NCI-H1417 (cell line): ENCODE results near the gene UBE2N.
"Not testable (repeated sequence)": the region's sequence is repeated elsewhere in the genome, so short reads cannot be mapped to it uniquely, and the experiment has no call there.

Experiments
- DNase-seq, 3 experiments: peaks; one replicate each; lab custom pipeline; 2025; lab: John Stamatoyannopoulos, UW

UBE2N gene

DNA sequence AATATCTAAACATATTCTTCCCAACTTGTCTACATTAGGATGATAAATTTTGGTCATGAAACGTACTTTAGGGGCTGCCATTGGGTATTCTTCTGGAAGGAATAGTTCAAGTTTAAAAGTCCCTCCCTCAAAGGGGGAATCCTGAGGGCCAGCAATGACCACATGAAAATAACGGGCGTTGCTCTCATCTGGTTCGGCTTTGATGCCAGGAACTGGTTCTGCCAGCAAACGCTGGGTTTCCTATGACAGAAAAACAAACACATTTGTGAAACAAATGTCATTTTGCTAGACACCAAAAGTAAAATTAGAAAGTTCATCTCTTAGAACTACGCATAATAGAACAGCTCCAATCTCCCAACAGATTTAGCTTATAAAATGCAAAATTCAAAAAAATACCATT, 30.7 kb downstream of the UBE2N start:
- not testable (repeated sequence) for DNase-seq

GRCh38 chr12:93409343-93410187, 32.2 kb downstream of the UBE2N start:
- not testable (repeated sequence) for DNase-seq

DNA sequence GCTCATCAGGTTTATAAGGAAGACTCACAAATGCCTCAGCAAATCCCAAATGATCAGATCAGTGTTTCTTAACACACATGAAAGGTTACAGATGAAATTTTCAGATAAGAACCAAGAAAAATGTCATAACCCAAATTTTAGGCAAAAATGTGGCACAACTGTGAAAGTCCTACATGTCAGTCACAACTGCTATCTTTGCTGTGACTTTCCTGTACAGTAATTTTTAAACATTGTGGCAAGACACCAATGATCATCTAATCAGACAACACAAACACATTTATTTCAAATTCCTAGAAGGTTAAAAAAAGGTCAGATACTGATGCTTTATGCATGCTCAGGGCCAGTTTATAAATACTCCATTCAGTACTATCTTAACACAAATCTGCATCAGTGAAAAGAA, 32.9 kb downstream of the UBE2N start:
- no peak for DNase-seq

GRCh38 chr12:93407963-93408283, 33.8 kb downstream of the UBE2N start:
- DNase-seq = no peak

DNA sequence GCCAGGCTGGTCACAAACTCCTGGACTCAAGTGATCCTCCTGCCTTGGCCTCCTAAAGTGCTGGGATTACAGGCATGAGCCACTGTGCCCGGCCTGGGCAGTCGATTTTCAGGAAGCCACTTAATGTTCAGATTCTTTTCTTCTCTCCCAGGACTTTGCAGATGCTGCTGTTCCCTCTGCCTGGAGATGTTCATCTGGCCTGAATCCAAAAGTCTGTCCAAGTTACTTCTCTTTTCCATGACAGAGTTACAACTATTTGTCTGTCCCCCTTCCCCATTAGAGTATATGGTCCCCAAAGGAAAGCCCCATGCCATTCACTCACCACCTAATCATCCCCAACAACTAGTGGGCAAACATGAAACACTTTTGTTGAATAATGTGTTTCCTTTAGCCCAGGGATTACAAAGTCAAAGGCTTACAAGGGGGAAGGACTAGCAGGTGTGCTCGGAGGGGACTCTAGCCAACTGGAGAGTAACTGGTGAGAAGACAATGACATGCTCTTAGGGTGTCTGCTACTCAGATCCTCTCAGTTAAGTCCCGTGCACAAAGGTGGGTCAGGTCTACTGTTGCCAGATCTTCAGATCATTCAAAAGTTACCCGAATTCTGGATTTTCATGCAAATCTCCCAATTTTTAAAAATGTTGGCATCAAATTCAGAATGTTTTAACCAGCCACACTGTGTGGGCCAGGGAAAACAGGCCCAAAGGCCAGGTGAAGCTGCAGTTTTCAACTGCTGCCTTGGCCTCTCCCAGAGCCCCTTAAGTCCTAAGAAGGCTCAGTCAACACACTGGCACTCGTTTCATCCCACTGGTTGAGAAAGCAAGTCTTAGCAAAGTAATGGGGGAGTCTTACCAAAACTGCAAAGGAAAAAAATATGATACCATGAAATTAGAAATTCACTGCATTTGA, 34.4 kb downstream of the UBE2N start:
- DNase-seq = no peak

DNA sequence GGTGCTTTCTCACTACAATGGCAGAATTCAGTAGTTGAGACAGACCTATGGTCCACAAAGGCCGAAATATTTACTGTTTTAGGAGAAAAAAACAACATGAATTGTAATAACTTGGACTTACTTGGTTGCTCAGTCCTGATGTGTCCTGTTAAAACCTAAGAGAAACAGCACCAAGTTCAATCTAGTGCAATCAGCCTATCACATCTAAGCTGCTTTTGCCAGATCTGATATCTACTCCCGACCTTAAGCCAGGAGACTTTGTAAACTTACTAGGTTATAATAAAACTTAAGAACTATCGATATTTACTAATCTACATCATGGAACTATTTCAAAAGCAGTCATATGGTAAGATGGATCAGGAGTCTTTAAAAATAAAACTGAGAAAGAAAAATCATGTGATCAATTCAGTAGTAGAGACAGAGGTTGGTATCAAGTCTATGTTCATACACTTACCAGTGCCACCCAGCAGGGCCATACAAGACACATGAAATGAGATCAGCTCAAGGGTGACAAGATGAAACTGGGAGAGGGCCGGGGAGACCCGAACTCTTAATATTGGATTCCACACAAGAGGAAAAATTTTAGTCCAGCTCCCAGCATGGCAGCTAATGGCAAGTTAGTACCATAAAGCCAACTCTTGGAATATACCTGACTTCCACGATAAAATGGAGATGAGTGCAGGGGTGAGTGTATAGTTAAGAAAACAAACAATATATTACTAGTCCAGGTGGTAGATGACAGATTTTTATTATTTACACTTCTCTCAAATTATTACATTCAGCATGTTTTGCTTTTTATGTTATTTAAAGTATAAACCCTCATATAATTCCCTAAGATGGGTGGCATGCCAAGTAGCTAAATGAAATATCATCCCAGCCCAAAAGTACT, 36.5 kb downstream of the UBE2N start:
- DNase-seq = peak in 1 of 3 experiments; percentile 2

GRCh38 chr12:93403988-93404803, 37.6 kb downstream of the UBE2N start:
- DNase-seq = no peak

DNA sequence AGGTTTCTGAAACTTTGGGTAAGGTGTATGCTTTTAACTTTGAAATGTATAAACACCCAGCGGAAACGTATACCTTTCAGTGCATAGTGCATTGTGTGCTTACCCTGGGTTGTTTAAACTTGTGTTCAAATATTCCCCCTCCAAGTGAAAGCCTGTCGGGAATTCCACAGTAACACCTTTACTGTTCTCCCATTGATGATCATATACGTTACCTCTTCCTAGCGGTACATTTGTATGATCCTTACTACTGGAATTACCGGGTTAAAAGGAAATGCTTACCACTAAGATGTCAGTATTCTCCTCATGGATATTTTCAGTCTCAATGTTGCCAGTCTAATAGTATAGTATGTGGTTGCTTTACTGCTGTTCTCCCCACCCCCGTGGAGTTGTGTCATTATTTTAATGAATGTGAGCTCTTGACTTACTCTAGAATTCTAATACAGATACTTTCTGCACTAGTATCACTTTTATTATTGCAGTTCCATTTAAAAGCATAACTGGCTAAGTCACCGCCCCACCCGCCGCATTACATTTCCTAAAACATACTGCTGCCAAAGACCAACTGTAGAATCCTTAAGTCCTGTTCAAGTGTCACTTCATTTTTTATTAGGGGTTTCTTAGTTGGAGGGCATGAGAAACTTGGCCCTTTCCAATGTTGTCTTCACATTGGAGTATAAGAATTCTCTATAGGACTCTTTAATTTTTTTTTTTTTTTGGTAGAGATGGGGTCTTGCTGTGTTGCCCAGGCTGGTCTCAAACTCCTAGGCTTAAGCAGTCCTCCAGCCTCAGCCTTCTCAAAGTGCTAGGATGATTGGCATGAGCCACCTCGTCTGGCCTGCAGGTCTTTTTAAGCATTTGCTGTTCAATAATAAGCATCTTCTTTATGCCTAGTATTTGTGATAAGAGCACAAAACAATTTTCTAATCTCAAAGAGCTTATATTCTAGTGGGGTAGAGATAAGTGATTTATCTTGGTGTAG, 39.1 kb downstream of the UBE2N start:
- no peak for DNase-seq

- DNase-seq = not testable (repeated sequence)
Measured at GRCh38 chr12:93399183-93399863, 42.4 kb downstream of the UBE2N start.

DNA sequence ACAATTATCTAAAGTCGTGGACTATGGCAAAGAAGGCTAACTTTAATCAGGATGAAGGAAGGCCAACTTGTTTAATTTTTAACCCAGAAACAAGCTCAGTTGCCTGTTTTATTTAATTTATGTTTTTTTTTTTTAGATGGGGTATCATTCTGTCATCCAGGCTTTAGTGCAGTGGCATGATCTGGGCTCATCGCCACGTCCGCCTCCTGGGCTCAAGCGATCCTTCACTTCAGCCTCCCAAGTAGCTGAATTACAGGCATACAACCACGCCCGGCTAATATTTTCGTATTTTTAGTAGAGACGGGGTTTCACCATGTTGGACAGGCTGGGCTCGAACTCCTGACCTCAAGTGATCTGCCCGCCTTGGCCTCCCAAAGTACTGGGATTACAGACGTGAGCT, 44.3 kb downstream of the UBE2N start:
- DNase-seq = no peak

DNA sequence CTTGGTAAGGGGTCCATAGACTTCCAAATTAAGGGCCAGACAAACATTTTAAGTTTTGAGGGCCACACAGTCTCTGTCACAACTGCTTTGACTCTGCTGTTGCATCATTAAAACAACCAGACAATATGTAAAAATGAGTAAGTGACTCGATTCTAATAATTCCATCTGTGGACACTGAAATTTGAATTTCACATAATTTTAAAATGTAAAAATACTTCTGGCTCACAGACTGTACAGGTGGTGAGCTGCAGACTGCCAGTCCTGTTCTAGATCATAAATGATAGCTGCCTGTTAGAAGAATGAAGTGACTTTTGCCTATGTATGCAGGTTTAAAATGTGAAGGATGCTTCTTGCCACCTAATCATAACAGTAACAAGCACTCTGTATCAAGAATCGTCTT, 48.3 kb downstream of the UBE2N start:
- no peak for DNase-seq

DNA sequence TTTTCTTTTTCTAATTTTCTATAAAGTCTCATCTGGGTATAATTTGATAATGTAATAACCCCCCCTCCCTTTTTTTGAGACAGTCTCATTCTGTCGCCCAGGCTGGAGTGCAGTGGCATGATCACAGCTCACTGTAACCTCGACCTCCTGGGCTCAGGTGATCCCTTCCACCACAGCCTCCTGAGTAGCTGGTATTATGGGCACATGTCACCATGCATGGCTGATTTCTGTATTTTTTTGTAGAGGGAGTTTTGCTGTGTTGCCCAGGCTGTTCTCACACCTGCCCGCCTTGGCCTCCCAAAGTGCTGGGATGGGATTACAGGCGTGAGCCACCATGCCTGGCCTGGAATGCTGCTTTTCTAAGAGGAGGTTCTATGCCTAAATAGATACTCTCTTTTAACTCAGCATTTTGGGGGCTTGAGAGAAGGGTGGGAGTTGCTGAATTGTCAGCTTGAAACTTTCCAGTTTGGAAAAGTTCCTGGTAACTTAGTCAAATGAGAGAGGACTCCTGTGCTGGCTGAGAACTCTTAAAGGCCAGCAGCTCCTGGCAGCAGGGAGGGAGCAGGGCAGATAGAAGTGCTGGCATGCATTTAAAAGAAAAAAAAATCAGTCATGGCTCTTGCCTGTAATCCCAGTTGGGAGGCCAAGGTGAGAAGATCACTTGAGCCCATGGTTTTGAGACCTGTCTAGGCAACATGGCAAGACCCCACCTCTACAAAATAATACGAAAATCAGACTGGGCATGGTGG, 51.0 kb downstream of the UBE2N start:
- no peak for DNase-seq

DNA sequence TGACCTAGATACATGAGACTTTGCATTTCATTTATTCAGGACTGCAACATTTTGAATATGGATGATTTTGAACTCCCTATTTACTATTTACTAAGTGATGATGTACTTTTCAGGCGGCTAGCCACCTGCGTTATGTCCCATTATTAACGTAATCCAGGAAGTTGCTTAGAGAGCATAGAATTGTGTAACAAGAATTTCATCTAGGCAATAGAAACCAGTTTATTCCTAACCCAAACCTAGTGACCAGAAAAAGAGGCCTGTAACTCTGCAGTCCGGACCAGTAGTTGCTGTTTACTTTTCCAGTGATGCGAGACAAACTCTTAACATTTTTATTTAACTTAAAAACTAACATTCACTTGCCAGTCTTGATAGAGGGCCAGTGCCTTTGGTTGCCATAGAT, 51.7 kb downstream of the UBE2N start:
- no peak for DNase-seq

- no peak for DNase-seq
Measured at GRCh38 chr12:93387780-93388179, 54.0 kb downstream of the UBE2N start.

DNA sequence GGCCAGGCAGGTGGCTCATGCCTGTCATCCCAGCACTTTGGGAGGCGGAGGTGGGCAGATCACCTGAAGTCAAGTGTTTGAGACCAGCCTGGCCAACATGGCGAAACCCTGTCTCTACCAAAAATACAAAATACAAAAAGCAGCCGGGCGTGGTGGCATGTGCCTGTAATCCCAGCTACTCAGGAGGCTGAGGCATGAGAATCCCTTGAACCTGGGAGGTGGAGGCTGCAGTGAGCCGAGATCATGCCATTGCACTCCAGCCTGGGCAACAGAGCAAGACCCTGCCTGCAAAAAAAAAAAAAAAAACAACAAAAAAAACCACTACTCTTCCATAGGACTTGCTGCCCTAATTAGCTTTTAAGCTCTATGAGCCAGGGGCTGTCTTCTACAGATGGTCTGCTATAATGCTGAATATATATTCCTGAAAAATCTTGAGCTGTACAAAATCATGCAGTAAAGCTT, 59.7 kb downstream of the UBE2N start:
- not testable (repeated sequence) for DNase-seq

DNA sequence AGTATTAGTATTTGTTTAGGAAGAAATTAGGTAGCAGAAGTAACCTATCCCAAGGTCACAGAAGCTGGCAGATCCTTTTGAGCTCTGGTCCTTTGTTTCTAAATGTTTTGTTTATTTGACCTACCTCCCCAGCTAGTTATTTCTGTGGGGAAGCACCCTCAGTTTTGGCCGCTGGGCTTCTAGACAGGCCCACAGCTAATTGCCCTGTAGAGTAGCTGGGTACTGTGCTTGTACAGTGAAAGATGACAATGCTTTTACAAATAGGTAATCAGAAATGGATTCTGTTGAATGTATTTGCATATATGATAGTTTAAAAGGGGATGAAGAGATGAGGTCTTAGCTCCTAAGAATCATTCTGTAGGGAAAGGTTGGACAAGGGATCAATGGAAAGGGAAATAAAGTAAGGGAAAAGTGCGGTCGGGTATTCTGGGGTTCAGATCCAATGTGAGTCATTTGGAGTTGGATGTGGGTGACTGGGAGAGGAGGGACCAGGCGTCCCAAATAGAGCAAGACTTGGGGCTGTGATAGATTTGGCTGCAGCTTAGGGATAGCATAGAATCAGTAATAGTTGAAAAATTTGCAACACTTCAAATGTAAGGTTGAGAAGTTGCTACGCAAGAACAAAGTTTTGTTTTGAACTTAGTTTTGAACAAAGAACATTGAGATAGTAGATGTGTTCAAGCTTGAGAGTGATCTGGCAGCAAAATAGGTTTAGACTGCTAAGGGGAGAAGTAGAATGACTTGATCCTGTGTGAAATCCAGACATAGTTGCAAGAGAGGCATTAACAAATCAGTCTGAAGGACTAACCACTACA, 60.4 kb downstream of the UBE2N start:
- DNase-seq = peak in 1 of 3 experiments; percentile 38

- DNase-seq = peak in 1 of 3 experiments; percentile 66
Measured at GRCh38 chr12:93380480-93381121, 61.1 kb downstream of the UBE2N start.
